Prostate gland (tissue), 2 donors: ENCODE results near the gene CLRN3.

Experiments
- POLR2AphosphoS5 ChIP-seq: sonication (generic); formaldehyde crosslinking; IDR thresholded peaks from one replicate; pipeline ENCODE4 v1.6.1; 2017; ENCODE audit warnings: antibody characterized with exemption
- TF ChIP-seq, protein P1 (sequence below), 4 experiments: fragments of 200-600 bp in 2 of 4; fragments of 450-650 bp in 2 of 4; sonication (generic) in 2 of 4; IDR thresholded peaks; 1 replicate in 3 of 4; 2 replicates in 1 of 4; pipeline ENCODE4 v1.5.1; 2016 to 2019; ENCODE audit warnings: antibody characterized with exemption in 4 of 4, mild to moderate bottlenecking in 2 of 4, moderate library complexity in 2 of 4

DNA sequence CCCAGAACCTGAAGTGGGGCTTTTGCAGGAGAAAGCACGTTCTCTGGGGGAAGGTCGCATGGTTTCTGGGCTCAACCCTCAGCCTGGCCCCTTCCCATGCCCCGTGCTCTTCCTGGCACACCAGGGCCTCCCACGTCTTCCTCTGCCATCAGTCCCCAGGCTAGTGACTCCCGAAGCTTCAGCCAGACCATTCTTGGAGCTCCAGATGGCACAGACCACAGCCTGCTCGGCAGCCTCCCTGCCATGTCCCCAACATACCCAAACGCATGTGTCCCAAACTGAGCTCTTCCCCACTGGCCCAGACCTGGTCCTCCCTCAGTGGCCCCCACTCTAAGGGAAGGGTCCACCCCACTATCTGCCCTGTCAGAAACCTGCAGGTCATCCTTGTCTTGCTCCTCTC is 47.0 kb downstream of the CLRN3 start:
- TF ChIP-seq, protein P1, sequence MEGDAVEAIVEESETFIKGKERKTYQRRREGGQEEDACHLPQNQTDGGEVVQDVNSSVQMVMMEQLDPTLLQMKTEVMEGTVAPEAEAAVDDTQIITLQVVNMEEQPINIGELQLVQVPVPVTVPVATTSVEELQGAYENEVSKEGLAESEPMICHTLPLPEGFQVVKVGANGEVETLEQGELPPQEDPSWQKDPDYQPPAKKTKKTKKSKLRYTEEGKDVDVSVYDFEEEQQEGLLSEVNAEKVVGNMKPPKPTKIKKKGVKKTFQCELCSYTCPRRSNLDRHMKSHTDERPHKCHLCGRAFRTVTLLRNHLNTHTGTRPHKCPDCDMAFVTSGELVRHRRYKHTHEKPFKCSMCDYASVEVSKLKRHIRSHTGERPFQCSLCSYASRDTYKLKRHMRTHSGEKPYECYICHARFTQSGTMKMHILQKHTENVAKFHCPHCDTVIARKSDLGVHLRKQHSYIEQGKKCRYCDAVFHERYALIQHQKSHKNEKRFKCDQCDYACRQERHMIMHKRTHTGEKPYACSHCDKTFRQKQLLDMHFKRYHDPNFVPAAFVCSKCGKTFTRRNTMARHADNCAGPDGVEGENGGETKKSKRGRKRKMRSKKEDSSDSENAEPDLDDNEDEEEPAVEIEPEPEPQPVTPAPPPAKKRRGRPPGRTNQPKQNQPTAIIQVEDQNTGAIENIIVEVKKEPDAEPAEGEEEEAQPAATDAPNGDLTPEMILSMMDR (IDR thresholded peaks at IDR 0.05), result no peak
- TF ChIP-seq POLR2AphosphoS5, result no peak
